GM18498 (cell line): ENCODE data around the gene CLDN14.

Source experiments
- ATAC-seq: cut with Tn5 transposase; IDR thresholded peaks from one replicate; pipeline ENCODE4 v1.9.1; 2021; ENCODE audit warnings: mild to moderate bottlenecking, moderate library complexity; ENCODE audit not compliant: unreplicated experiment

The CLDN14 gene

DNA sequence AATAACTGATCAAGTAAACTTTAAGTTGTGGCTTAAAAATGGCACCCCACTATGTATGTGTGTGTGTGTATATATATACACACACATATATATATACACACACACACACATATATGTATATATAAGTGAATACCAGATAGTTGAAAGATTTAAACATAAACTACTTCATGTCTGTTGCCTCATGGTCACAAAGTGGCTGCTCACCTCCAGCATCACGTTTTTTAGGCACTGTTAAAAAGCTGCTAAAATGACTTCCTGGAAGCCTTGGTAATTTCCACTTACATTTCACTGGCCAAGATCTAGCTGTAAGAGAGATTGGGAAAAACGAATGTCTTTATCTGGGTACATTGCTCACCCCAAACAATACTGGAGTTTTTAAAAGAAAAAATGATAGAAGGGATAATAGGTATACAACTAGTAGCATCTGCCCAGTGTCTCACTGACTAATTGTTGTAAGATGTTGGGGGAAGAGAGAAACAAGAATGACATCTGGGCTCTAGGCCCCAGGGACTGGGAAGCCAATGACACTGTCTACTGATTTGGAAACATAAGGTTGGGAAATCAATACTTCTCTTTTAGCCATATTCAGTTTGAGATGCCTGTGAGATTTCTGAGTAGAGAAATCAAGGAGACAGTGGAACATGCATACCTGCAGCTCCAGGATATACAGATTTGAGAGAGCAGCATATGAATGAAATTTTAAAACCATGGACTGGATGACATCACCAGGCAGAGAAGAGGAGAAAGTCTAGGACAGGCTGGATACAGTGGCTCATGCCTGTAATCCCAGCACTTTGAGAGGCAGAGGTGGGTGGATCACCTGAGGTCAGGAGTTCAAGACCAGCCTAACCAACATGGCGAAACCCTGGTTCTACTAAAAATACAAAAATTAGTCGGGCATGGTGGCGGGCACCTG, 42.8 kb downstream of the CLDN14 start:
- no peak for ATAC-seq

GRCh38 chr21:36434144-36434543, 45.8 kb downstream of the CLDN14 start:
- ATAC-seq: no peak

DNA sequence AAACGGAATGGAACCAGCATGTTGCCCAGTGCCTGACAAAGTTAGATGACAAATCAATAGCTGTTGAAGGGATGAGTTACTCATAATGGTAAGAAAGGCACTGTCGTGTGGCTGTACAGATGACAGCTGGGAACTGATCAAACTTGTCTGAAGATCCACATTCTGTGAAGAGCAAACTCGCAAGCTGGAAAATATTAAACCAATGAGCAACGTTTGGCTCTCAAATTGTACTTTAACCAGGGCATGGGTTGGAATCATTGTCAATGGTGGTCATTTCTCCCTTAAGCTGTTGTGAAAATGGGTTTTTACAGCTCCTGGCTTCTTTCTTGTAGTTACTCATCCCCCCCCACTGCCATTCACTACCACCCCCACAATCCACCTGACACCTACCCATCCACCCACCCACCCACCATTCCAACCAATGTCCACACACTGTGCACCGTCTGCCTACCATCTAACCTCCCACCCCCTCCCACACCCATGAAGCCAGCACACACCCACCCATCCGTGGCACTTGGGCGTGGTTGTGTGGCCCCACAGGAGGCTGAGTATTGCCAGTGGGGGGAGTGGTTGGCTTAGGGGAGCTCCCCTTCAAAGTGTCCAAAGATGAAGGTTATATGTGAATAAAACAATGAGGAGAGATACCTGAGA, 46.7 kb downstream of the CLDN14 start:
- ATAC-seq: no peak

- ATAC-seq: no peak
Observed at GRCh38 chr21:36431252-36431651, 48.7 kb downstream of the CLDN14 start.

DNA sequence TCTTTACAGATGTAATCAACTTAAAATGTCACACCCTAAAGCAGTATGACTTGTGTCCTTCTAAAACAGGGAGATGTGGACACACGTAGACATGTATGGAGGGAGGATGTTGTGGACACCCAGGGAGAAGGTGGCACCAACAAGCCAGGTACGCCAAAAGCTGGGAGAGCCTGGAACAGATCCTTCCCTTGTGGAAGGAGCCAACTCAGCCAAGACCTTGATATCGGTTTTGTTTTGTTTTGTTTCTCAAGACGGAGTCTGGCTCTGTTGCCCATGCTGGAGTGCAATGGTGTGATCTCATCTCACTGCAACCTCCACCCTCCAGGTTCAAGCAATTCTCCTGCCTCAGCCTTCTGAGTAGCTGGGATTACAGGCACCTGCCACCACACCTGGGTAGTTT, 49.1 kb downstream of the CLDN14 start:
- ATAC-seq: no peak

DNA sequence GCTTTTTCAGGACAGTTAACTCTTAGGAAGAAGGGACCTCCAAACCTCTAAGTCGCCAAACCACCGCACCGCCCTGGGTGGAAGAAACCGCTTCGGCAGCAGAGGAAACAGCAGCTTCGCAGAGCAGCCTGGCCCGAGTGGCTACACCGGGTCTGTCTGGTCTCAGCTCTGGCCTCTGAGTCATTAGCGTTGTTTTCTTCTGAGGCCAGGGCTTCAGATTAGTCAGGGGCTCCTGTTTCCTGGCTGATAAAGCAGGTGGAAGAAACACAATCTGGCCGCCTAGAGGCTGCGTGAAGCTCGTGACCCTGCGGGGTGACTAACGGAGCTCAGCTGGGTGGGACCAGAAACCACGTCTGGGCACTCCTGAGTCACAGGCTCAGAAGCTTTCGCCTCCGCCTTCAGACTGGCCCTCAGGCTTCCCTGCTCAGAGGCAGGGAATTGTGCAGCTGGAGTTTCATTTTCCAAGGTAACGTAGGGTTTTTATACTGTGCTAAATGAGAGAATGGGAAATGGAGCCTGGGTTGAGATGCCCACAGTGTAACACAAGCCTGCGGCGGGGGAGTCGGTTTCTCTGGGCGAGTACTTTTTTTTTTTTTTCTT, 49.9 kb downstream of the CLDN14 start:
- peak; percentile 87 for ATAC-seq

GRCh38 chr21:36428761-36429432, 51.0 kb downstream of the CLDN14 start:
- no peak for ATAC-seq

- no peak for ATAC-seq
Observed at GRCh38 chr21:36427502-36427901, 52.4 kb downstream of the CLDN14 start.

DNA sequence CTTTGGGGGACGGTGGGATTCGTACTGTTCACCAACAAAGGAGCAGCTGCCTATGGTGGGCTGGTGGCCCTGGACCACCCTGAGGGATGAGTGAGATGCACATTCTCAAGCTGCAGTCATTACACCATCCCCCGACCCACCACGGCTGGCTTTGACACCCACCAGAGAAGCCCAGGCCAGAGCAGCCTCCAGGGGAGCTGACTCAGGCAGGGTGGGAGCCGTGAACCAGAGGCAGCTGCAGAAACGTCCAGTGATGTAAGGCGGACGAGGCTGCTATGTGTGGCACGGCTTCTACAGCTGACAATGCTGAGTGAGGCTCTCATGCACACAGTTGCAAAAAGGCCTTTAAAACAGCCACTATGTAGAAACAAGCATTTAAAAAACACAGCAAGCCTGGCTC, 54.6 kb downstream of the CLDN14 start:
- ATAC-seq: no peak

- no peak for ATAC-seq
Observed at GRCh38 chr21:36424592-36424991, 55.3 kb downstream of the CLDN14 start.

- ATAC-seq: no peak
Observed at GRCh38 chr21:36423771-36424433, 56.0 kb downstream of the CLDN14 start.

GRCh38 chr21:36422279-36423098, 57.4 kb downstream of the CLDN14 start:
- ATAC-seq: no peak

- no peak for ATAC-seq
Observed at GRCh38 chr21:36420571-36421339, 59.2 kb downstream of the CLDN14 start.

- ATAC-seq: no peak
Observed at GRCh38 chr21:36419996-36420395, 59.9 kb downstream of the CLDN14 start.

DNA sequence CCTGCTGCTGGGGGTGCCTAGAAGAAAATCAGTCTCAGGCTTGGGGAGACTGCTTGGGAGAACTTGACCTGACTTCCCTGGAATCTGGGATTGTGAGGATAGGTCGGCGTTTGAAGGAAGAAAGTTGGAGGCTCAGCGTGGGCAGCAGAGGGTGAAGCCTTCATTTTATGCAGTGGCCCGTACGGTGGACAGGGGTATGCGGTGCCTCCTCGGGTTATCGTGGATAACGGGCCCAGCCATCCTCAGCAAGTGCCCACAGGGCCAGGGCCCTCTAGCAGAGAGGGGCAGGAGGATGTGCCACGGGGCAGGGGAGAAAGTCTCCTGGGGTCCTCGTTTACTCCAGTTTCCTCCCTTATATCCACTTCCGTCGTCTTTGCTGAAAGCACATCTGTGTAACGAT, 60.7 kb downstream of the CLDN14 start:
- ATAC-seq: no peak

DNA sequence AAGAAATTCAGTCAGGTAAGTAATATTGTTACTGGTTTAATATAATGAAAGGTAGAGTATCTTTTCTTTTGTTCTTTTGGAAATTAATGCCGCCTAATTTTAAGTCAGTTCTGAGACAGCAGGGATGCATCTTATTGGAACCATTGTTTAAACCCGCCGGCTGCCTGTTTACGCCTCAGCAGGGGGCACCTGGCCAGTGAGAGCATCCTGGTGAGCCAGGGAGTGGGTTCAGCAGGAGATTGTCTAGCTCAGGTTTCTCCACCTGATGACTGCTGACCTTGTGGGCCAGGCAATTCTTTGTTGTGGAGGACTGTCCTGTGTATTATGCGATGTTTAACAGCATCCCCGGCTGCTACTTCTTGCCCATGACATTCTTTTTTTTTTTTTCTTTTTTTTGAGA, 64.5 kb downstream of the CLDN14 start:
- no peak for ATAC-seq

- ATAC-seq: no peak
Observed at GRCh38 chr21:36412916-36413315, 67.0 kb downstream of the CLDN14 start.

DNA sequence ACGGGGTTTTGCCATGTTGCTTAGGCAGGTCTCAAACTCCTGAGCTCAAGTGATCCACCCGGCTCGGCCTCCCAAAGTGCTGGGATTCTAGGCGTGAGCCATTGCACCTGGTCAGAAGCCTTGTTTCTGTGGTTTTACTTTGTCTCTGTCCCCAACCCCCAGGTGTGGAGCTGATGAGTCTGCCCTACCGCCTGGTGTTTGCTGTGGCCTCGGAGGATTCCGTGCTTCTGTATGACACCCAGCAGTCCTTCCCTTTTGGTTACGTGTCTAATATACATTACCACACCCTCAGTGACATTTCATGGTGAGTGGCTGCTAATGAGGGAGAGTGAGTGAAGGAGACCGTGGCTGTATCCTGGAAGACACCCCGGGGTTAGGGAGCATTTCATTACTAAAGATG, 68.6 kb downstream of the CLDN14 start:
- no peak for ATAC-seq
